HepG2 (cell line): Measurements from ENCODE around the gene RFC2. TPM values are rescaled to one million over a fixed set of nuclear protein-coding genes. Genes with fewer than 3 reads are reported as not detected.

Experiments used
- CEBPB ChIP-seq: IDR thresholded peaks from 2 replicates; pipeline ENCODE4 v1.6.1; 2011; ENCODE audit warnings: low read depth, low read length, improper control_type of control experiment, borderline replicate concordance
- DR1 ChIP-seq: sonication (generic); formaldehyde crosslinking; IDR thresholded peaks from 2 replicates; pipeline ENCODE4 v1.8.0; 2021; ENCODE audit warnings: mild to moderate bottlenecking, missing genetic modification reagents, inconsistent platforms
- ESRRA ChIP-seq: sonication (generic); formaldehyde crosslinking; IDR thresholded peaks from 2 replicates; pipeline ENCODE4 v1.5.1; 2020; ENCODE audit warnings: mild to moderate bottlenecking, low read depth, missing genetic modification reagents
- GPN1 ChIP-seq: sonication (generic); formaldehyde crosslinking; IDR thresholded peaks from 2 replicates; pipeline ENCODE4 v1.5.1; 2020; ENCODE audit warnings: missing genetic modification reagents, borderline replicate concordance
- KDM5A ChIP-seq: fragments of 200-600 bp; sonication (generic); IDR thresholded peaks from 2 replicates; pipeline ENCODE4 v1.7.0; 2018; ENCODE audit warnings: antibody characterized with exemption, mild to moderate bottlenecking, low read length, borderline replicate concordance
- NR2F1 ChIP-seq, 2 experiments: fragments of 450-650 bp in 1 of 2; formaldehyde crosslinking in 1 of 2; IDR thresholded peaks; 2 replicates each; pipeline versions ENCODE4 v1.5.0 to v1.6.1; 2016 to 2020; ENCODE audit warnings: mild to moderate bottlenecking in 1 of 2, missing compliant biosample characterization in 1 of 2, missing genetic modification reagents in 1 of 2, moderate library complexity in 1 of 2
- PBX2 ChIP-seq: IDR thresholded peaks from 2 replicates; pipeline ENCODE4 v1.6.1; 2016; ENCODE audit warnings: control low read depth
- PBX3 ChIP-seq: sonication (generic); formaldehyde crosslinking; IDR thresholded peaks from 2 replicates; pipeline ENCODE4 v1.8.1; 2023; ENCODE audit warnings: missing genetic modification reagents, inconsistent platforms, borderline replicate concordance
- REST ChIP-seq, 2 experiments: IDR thresholded peaks; 2 replicates each; pipeline ENCODE4 v1.6.1; 2011 to 2012; ENCODE audit warnings: low read length in 2 of 2, borderline replicate concordance in 1 of 2, low read depth in 1 of 2, mild to moderate bottlenecking in 1 of 2, moderate library complexity in 1 of 2
- TERF1 ChIP-seq: sonication (generic); formaldehyde crosslinking; IDR thresholded peaks from 2 replicates; pipeline ENCODE4 v1.8.0; 2022; ENCODE audit warnings: mild to moderate bottlenecking, missing genetic modification reagents, moderate library complexity
- ZEB1 ChIP-seq: IDR thresholded peaks from 2 replicates; pipeline ENCODE4 v1.6.1; 2012; ENCODE audit warnings: mild to moderate bottlenecking, low read depth, inconsistent platforms; ENCODE audit not compliant: insufficient replicate concordance
- ZNF17 ChIP-seq: sonication (generic); formaldehyde crosslinking; IDR thresholded peaks from 2 replicates; pipeline ENCODE4 v1.5.0; 2020; ENCODE audit warnings: mild to moderate bottlenecking, missing genetic modification reagents
- ZNF33A ChIP-seq: sonication (generic); formaldehyde crosslinking; IDR thresholded peaks from 2 replicates; pipeline ENCODE4 v1.5.1; 2020; ENCODE audit warnings: missing genetic modification reagents, mild to moderate bottlenecking, moderate library complexity, borderline replicate concordance
- ZNF615 ChIP-seq: sonication (generic); formaldehyde crosslinking; IDR thresholded peaks from 2 replicates; pipeline ENCODE4 v1.5.0; 2020; ENCODE audit warnings: mild to moderate bottlenecking, missing genetic modification reagents, borderline replicate concordance
- ZNF616 ChIP-seq: sonication (generic); formaldehyde crosslinking; IDR thresholded peaks from 2 replicates; pipeline ENCODE4 v1.5.0; 2020; ENCODE audit warnings: low read depth, mild to moderate bottlenecking, missing genetic modification reagents
- ZNF672 ChIP-seq: sonication (generic); formaldehyde crosslinking; IDR thresholded peaks from 2 replicates; pipeline ENCODE4 v1.8.1; 2022; ENCODE audit warnings: missing genetic modification reagents
- ZNF713 ChIP-seq: sonication (generic); formaldehyde crosslinking; IDR thresholded peaks from 2 replicates; pipeline ENCODE4 v1.4.0; 2020; ENCODE audit warnings: mild to moderate bottlenecking, missing genetic modification reagents
- ZNF800 ChIP-seq: sonication (generic); formaldehyde crosslinking; IDR thresholded peaks from 2 replicates; pipeline ENCODE4 v1.4.0; 2020; ENCODE audit warnings: missing genetic modification reagents
- ZSCAN30 ChIP-seq: sonication (generic); formaldehyde crosslinking; IDR thresholded peaks from 2 replicates; pipeline ENCODE4 v1.5.0; 2020; ENCODE audit warnings: mild to moderate bottlenecking, missing genetic modification reagents
- polyA plus RNA-seq, 8 experiments: library from polyadenylated mRNA; depleted of rRNA in 3 of 8; stranded (reverse) in 7 of 8; unstranded in 1 of 8; fragments of >200 nt; fragmentation: Illumina TruSeq in 4 of 8; extraction: Trizol in 4 of 8; gene quantifications; 2 replicates each; pipeline versions ENCODE4 v1.2.1 to v1.2.3, GENCODE V29; 2011 to 2016; ENCODE audit warnings: low read depth in 4 of 8, missing spikeins in 1 of 8, mixed read lengths in 1 of 8; ENCODE audit not compliant: insufficient read depth in 1 of 8
- total RNA-seq, 5 experiments: library from RNA; depleted of rRNA; stranded (reverse); fragments of >200 nt; fragmentation: Illumina TruSeq; extraction: Trizol; gene quantifications; 2 replicates each; pipeline ENCODE4 v1.2.3, GENCODE V29; 2016; ENCODE audit warnings: low read depth in 1 of 5

RFC2 gene
- total and polyA plus RNA-seq, 2 of the 13 experiments (the other 11 are each of a cell fraction or from before 2014, with no cell fraction given), result 14.6 to 43.5 TPM

- TF ChIP-seq REST (IDR thresholded peaks at IDR 0.05; ENCODE audit: borderline replicate concordance in 1 of 2, low read depth in 1 of 2, low read length in 2 of 2) (no peak; a peak in 1 of 4 replicates), ZNF616 (CRISPR knock-in tag) (no peak), ZNF713 (CRISPR knock-in tag) (no peak; the same call in 1 of the 2 replicates), KDM5A (no peak), ZNF17 (no peak), ZNF800 (CRISPR knock-in tag) (no peak), PBX3 (CRISPR knock-in tag) (no peak), PBX2 (no peak), ZNF615 (CRISPR knock-in tag) (no peak), ZSCAN30 (no peak), GPN1 (CRISPR knock-in tag) (no peak), ESRRA (CRISPR knock-in tag) (no peak), CEBPB (no peak), TERF1 (CRISPR knock-in tag) (no peak), ZEB1 (no peak), DR1 (CRISPR knock-in tag) (no peak), NR2F1 (CRISPR knock-in tag; IDR thresholded peaks at IDR 0.05) (0 out of 4 replicates have a peak, but pooled peaks of 1 of the 2 experiments have one; percentile 14), ZNF672 (CRISPR knock-in tag) (no peak), ZNF33A (no peak)
Observed at GRCh38 chr7:74294191-74294998, 40.2 kb upstream of the RFC2 start (continued).
